HCT116 (cell line): ENCODE results near the gene CYTIP. TPM values are rescaled to one million over a fixed set of nuclear protein-coding genes. Genes with fewer than 3 reads are reported as not detected.

Experiments
- ATAC-seq: fragments of 200-7000 bp; cut with Tn5 transposase; 2 replicates; pipeline ENCODE4 v1.9.1; 2020; ENCODE audit warnings: mild to moderate bottlenecking, moderate library complexity
- BruUV-seq: library from RNA; stranded (reverse); fragments of 400-500 nt; replicated peaks from 2 replicates; lab custom pipeline; 2021; lab: Mats Ljungman, UMichigan
- CTCF ChIA-PET: fragments of 300-600 bp; sonication (Branson Sonifier 250); formaldehyde crosslinking; loops from one replicate; lab custom pipeline; 2021; ENCODE audit warnings: antibody characterized with exemption; lab: Charles Lee
- POLR2A ChIA-PET: fragments of 300-600, 350-600 bp; sonication (Branson Sonifier 250); formaldehyde crosslinking; loops from one replicate; lab custom pipeline; 2021; ENCODE audit warnings: antibody characterized with exemption; lab: Charles Lee
- RAD21 ChIA-PET, 2 experiments: fragments of 300-600 bp; sonication (Branson Sonifier 250); formaldehyde crosslinking; loops; one replicate each; lab custom pipeline; 2023; ENCODE audit warnings: low total read pairs in 2 of 2; ENCODE audit not compliant: uncharacterized antibody in 2 of 2, unreplicated experiment in 2 of 2, low non-redundant PET in 1 of 2; lab: Charles Lee
- DNase-seq: peaks from one replicate; pipeline ENCODE4 v3.0.0-alpha.2; 2010; ENCODE audit warnings: low read depth, low spot score
- H2AFZ ChIP-seq: fragments of 200-600 bp; shearing (Covaris generic), sonication (generic); 2 replicates; pipeline ENCODE4 v1.6.1; 2017; ENCODE audit warnings: low read depth, mixed run types, mixed read lengths, antibody characterized with exemption, low read length; ENCODE audit not compliant: poor library complexity, severe bottlenecking
- H3K27ac ChIP-seq: 2 replicates; pipeline ENCODE4 v1.5.1; 2012; ENCODE audit warnings: low read depth, low read length
- H3K27me3 ChIP-seq: fragments of 200-600 bp; sonication (generic); 2 replicates; pipeline ENCODE4 v1.6.1; 2016; ENCODE audit warnings: mixed run types, low read length, mixed read lengths; ENCODE audit not compliant: insufficient read depth
- H3K36me3 ChIP-seq, 2 experiments: fragments of 200-500 bp in 1 of 2; fragments of 200-600 bp in 1 of 2; sonication (Bioruptor generic) in 1 of 2; sonication (generic) in 1 of 2; 2 replicates each; pipeline versions ENCODE4 v1.5.1 to v1.6.1; 2014 to 2016; ENCODE audit warnings: low read length in 2 of 2, inconsistent platforms in 1 of 2, mixed read lengths in 1 of 2, mixed run types in 1 of 2; ENCODE audit not compliant: insufficient read depth in 2 of 2, control insufficient read depth in 1 of 2
- H3K4me1 ChIP-seq, 2 experiments: fragments of 200-600 bp in 1 of 2; sonication (generic) in 1 of 2; 2 replicates each; pipeline versions ENCODE4 v1.5.1 to v1.6.1; 2012 to 2017; ENCODE audit warnings: low read length in 2 of 2, inconsistent platforms in 1 of 2, mild to moderate bottlenecking in 1 of 2, mixed read lengths in 1 of 2, mixed run types in 1 of 2, moderate library complexity in 1 of 2; ENCODE audit not compliant: insufficient read depth in 2 of 2, control insufficient read depth in 1 of 2
- H3K4me2 ChIP-seq: fragments of 200-600 bp; sonication (generic); 2 replicates; pipeline ENCODE4 v1.6.1; 2017; ENCODE audit warnings: mixed run types, low read length, mixed read lengths
- H3K4me3 ChIP-seq, 2 experiments: fragments of 200-600 bp in 1 of 2; sonication (generic) in 1 of 2; replicated peaks in 1 of 2; 2 replicates each; pipeline ENCODE4 v1.5.1; 2011 to 2016; ENCODE audit warnings: low read length in 2 of 2, control low read depth in 1 of 2, low read depth in 1 of 2, mild to moderate bottlenecking in 1 of 2, mixed read lengths in 1 of 2, mixed run types in 1 of 2
- H3K79me2 ChIP-seq: fragments of 200-600 bp; sonication (generic); 2 replicates; pipeline ENCODE4 v1.6.1; 2017; ENCODE audit warnings: mild to moderate bottlenecking, mixed run types, low read length, moderate library complexity, mixed read lengths; ENCODE audit not compliant: insufficient read depth
- H3K9ac ChIP-seq: fragments of 200-600 bp; sonication (generic); 2 replicates; pipeline ENCODE4 v1.6.1; 2016; ENCODE audit warnings: low read length, mixed read lengths
- H3K9me2 ChIP-seq: fragments of 200-600 bp; sonication (generic), shearing (Covaris generic); 2 replicates; pipeline ENCODE4 v1.6.1; 2017; ENCODE audit warnings: mixed run types, mild to moderate bottlenecking, moderate library complexity; ENCODE audit not compliant: insufficient read depth
- H3K9me3 ChIP-seq, 2 experiments: fragments of 200-500 bp in 1 of 2; fragments of 200-600 bp in 1 of 2; sonication (Bioruptor generic) in 1 of 2; sonication (generic) in 1 of 2; 2 replicates each; pipeline ENCODE4 v1.6.1; 2014 to 2017; ENCODE audit warnings: low read length in 2 of 2, mixed read lengths in 2 of 2, inconsistent platforms in 1 of 2, low read depth in 1 of 2, mild to moderate bottlenecking in 1 of 2, mixed run types in 1 of 2, moderate library complexity in 1 of 2; ENCODE audit not compliant: control insufficient read depth in 1 of 2, insufficient read depth in 1 of 2
- H4K20me1 ChIP-seq: fragments of 200-600 bp; sonication (generic), shearing (Covaris generic); 2 replicates; pipeline ENCODE4 v1.6.1; 2017; ENCODE audit warnings: mixed run types, mild to moderate bottlenecking, moderate library complexity; ENCODE audit not compliant: insufficient read depth
- CTCF ChIP-seq, 3 experiments: fragments of 200-600 bp in 1 of 3; sonication (generic) in 1 of 3; IDR thresholded peaks in 2 of 3; conservative IDR thresholded peaks in 1 of 3; 2 replicates each; pipeline ENCODE4 v1.5.1; 2012 to 2017; ENCODE audit warnings: low read depth in 2 of 3, low read length in 2 of 3, antibody characterized with exemption in 1 of 3, borderline replicate concordance in 1 of 3, control low read depth in 1 of 3, mild to moderate bottlenecking in 1 of 3, mixed read lengths in 1 of 3, mixed run types in 1 of 3, moderate library complexity in 1 of 3; ENCODE audit not compliant: insufficient read depth in 1 of 3
- EGR1 ChIP-seq: IDR thresholded peaks from 2 replicates; pipeline ENCODE4 v1.6.1; 2012; ENCODE audit warnings: low read depth
- EZH2phosphoT487 ChIP-seq: fragments of 200-600 bp; IDR thresholded peaks from 2 replicates; pipeline ENCODE4 v1.6.1; 2018; ENCODE audit warnings: antibody characterized with exemption, borderline replicate concordance
- FOSL1 ChIP-seq: IDR thresholded peaks from 2 replicates; pipeline ENCODE4 v1.6.1; 2012; ENCODE audit warnings: low read depth
- JUND ChIP-seq: IDR thresholded peaks from 2 replicates; pipeline ENCODE4 v1.6.1; 2012
- POLR2AphosphoS5 ChIP-seq: IDR thresholded peaks from 2 replicates; pipeline ENCODE4 v1.6.1; 2011; ENCODE audit warnings: mild to moderate bottlenecking, low read depth, low read length, moderate library complexity
- RAD21 ChIP-seq: IDR thresholded peaks from 2 replicates; pipeline ENCODE4 v1.6.1; 2012; ENCODE audit warnings: low read depth, mild to moderate bottlenecking
- SP1 ChIP-seq: IDR thresholded peaks from 2 replicates; pipeline ENCODE4 v1.6.1; 2012; ENCODE audit warnings: low read depth
- SRF ChIP-seq: IDR thresholded peaks from 2 replicates; pipeline ENCODE4 v1.6.1; 2012; ENCODE audit warnings: low read depth
- YY1 ChIP-seq: IDR thresholded peaks from 2 replicates; pipeline ENCODE4 v1.6.1; 2011; ENCODE audit warnings: low read length, low read depth, moderate library complexity, mild to moderate bottlenecking; ENCODE audit not compliant: insufficient replicate concordance; ENCODE audit errors: extremely low read depth
- ZFX ChIP-seq: fragments of 450-650 bp; IDR thresholded peaks from 2 replicates; pipeline ENCODE4 v1.6.1; 2017
- intact Hi-C: fragments of 100-400 bp; cut with micrococcal nuclease; formaldehyde crosslinking; loops from 2 replicates; pipeline ENCODE4 v1.10.0; 2022
- total RNA-seq: library from RNA; stranded (reverse); gene quantifications from one replicate; pipeline ENCODE4 v1.2.1, GENCODE V29; 2021; ENCODE audit not compliant: unreplicated experiment
- TF ChIP-seq, protein P1 (sequence below): IDR thresholded peaks from 2 replicates; pipeline ENCODE4 v1.6.1; 2012
- TF ChIP-seq, protein P2 (sequence below): IDR thresholded peaks from 2 replicates; pipeline ENCODE4 v1.6.1; 2012; ENCODE audit warnings: low read depth

The CYTIP gene
- total RNA-seq, 1 experiment from 2014 or later, result 0.64 TPM

DNA sequence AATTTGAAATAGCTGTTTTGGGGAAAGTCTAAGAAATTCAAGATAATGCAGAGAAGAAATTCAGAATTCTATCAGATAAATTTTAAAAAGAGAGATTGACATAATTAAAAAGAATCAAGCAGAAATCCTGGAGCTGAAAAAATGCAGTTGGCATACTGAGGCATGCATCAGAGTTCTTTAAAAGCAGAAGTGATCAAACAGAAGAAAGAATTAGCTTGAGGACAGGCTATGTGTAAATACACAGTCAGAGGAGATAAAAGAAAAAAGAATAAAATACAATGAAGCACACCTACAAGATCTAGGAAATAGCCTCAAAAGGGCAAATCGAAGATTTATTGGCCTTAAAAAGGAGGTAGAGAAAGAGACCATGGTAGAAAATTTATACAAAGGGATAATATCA lies 57.1 kb downstream of the CYTIP start:
- no TSS peak for BruUV-seq
- Histone ChIP-seq H3K79me2 (no peaks in the 10 kb centered on the region), H3K9me3 (no peaks in the 10 kb centered on the region), H3K9me2 (no peaks in the 10 kb centered on the region), H3K4me1 (no peaks in the 10 kb centered on the region), H3K36me3 (no peaks in the 10 kb centered on the region), H2AFZ (no peak overlapping the region), H3K9ac (no peak overlapping the region), H4K20me1 (no peaks in the 10 kb centered on the region), H3K4me3 (no peak overlapping the region), H3K27ac (no peak overlapping the region), H3K4me2 (no peak overlapping the region), H3K27me3 (no peaks in the 10 kb centered on the region)
- POLR2A ChIA-PET, result no interaction called here
- RAD21 ChIA-PET, result no interaction called here
- CTCF ChIA-PET, result interaction anchor here (1.1 kb wide), 1 partner anchor 50 kb away, joined by 4 read pairs; no protein-coding TSS in a partner anchor
- intact Hi-C loops, result no loop called here
- DNase-seq, result no peak
- no peak for TF ChIP-seq RAD21
- no peak for TF ChIP-seq EZH2phosphoT487
- no peak for TF ChIP-seq SRF
- no peak for TF ChIP-seq YY1
- no peak for TF ChIP-seq EGR1
- no peak for TF ChIP-seq POLR2AphosphoS5
- TF ChIP-seq JUND, result no peak
- no peak for TF ChIP-seq FOSL1
- TF ChIP-seq SP1, result no peak
- TF ChIP-seq, protein P1, sequence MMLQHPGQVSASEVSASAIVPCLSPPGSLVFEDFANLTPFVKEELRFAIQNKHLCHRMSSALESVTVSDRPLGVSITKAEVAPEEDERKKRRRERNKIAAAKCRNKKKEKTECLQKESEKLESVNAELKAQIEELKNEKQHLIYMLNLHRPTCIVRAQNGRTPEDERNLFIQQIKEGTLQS, result no peak
- TF ChIP-seq, protein P2, sequence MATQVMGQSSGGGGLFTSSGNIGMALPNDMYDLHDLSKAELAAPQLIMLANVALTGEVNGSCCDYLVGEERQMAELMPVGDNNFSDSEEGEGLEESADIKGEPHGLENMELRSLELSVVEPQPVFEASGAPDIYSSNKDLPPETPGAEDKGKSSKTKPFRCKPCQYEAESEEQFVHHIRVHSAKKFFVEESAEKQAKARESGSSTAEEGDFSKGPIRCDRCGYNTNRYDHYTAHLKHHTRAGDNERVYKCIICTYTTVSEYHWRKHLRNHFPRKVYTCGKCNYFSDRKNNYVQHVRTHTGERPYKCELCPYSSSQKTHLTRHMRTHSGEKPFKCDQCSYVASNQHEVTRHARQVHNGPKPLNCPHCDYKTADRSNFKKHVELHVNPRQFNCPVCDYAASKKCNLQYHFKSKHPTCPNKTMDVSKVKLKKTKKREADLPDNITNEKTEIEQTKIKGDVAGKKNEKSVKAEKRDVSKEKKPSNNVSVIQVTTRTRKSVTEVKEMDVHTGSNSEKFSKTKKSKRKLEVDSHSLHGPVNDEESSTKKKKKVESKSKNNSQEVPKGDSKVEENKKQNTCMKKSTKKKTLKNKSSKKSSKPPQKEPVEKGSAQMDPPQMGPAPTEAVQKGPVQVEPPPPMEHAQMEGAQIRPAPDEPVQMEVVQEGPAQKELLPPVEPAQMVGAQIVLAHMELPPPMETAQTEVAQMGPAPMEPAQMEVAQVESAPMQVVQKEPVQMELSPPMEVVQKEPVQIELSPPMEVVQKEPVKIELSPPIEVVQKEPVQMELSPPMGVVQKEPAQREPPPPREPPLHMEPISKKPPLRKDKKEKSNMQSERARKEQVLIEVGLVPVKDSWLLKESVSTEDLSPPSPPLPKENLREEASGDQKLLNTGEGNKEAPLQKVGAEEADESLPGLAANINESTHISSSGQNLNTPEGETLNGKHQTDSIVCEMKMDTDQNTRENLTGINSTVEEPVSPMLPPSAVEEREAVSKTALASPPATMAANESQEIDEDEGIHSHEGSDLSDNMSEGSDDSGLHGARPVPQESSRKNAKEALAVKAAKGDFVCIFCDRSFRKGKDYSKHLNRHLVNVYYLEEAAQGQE, result no peak
- TF ChIP-seq CTCF (IDR thresholded peaks at IDR 0.05 in 2 of 3, conservative IDR thresholded peaks at IDR 0.05 in 1 of 3; ENCODE audit: borderline replicate concordance in 1 of 3, insufficient read depth in 1 of 3, low read depth in 2 of 3, low read length in 2 of 3), result no peak
- TF ChIP-seq ZFX, result no peak
- ATAC-seq, result no peak
